Purkinje cell (primary cell): ENCODE data around the gene CYP27A1. TPM values are rescaled to one million over a fixed set of nuclear protein-coding genes. Genes with fewer than 3 reads are reported as not detected.

Experiments used
- polyA plus RNA-seq: library from polyadenylated mRNA; unstranded; fragments of >200 nt; fragmentation: Nextera tagmentation; gene quantifications from 2 replicates; pipeline ENCODE4 v1.2.1, GENCODE V29; 2014

Gene CYP27A1
- 2.8 and 3.6 TPM in 2 replicates for polyA plus RNA-seq

DNA sequence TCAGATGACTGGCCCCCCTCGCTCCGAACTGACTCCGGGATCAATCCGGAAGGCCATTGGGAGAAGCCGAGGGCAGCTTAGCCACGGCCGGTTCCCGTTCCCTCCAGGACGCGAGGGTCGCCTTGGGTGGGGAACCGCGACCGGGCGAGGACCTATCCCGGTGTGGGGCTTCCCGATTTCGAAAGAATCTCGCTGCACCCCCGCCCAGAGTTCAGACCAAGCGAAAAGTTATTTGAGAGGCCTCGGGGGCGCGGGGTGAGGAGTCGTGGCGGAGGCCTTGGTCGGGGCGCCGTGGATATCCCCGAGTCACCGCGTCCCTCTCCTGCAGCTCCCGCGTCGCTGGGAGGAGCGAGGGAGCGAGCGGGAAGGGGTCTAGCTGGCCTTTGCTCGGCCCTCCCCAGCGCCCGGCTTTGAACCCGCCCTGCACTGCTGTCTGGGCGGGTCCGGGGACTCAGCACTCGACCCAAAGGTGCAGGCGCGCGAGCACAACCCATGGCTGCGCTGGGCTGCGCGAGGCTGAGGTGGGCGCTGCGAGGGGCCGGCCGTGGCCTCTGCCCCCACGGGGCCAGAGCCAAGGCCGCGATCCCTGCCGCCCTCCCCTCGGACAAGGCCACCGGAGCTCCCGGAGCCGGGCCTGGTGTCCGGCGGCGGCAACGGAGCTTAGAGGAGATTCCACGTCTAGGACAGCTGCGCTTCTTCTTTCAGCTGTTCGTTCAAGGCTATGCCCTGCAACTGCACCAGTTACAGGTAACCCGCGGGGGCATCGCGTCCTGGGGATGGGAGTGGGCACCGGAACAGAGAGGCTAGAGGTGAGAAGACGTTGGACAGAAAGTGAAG lies at the start of gene CYP27A1:
Gene CYP27A1, plus strand, starts transcription at position 457 of the 837 bp plus-strand sequence. Its CDS starts 36 bp downstream, at position 493.

GRCh38 chr2:218831378-218831990 lies 49.5 kb downstream of the CYP27A1 start, which contains the start of gene PRKAG3:
TSS of gene PRKAG3 (minus strand) at chr2:218831803.

GRCh38 chr2:218859556-218859987 lies 77.6 kb downstream of the CYP27A1 start, which contains the start of gene WNT6:
TSS of gene WNT6 (plus strand) at chr2:218859805. CDS start at chr2:218860038, 233 bp downstream.

Other genes with a start within 250 kb of the CYP27A1 start
- gene USP37, start 213.8 kb upstream of the CYP27A1 start, polyA plus RNA-seq = 4.2 and 6.2 TPM in 2 replicates
- gene CNOT9, start 213.3 kb upstream of the CYP27A1 start, polyA plus RNA-seq = 29.0 and 29.2 TPM in 2 replicates
- gene PLCD4, start 174.2 kb upstream of the CYP27A1 start, polyA plus RNA-seq = 12.3 and 13.9 TPM in 2 replicates
- 2.4 and 2.9 TPM in 2 replicates for gene ZNF142, start 122.5 kb upstream of the CYP27A1 start, polyA plus RNA-seq
- gene BCS1L, start 122.5 kb upstream of the CYP27A1 start, polyA plus RNA-seq = 32.2 and 68.1 TPM in 2 replicates
- gene RNF25, start 110.1 kb upstream of the CYP27A1 start, polyA plus RNA-seq = 1.6 and 2.1 TPM in 2 replicates
- gene STK36, start 110.1 kb upstream of the CYP27A1 start, polyA plus RNA-seq = 1.7 and 3.4 TPM in 2 replicates
- gene TTLL4, start 71.3 kb upstream of the CYP27A1 start, polyA plus RNA-seq = 11.6 and 20.7 TPM in 2 replicates
- not detected in 2 replicates for gene PRKAG3, start 49.7 kb downstream of the CYP27A1 start, polyA plus RNA-seq
- not detected in 2 replicates for gene WNT6, start 77.7 kb downstream of the CYP27A1 start, polyA plus RNA-seq
- not detected in 2 replicates for gene WNT10A, start 98.7 kb downstream of the CYP27A1 start, polyA plus RNA-seq
- gene CDK5R2, start 177.5 kb downstream of the CYP27A1 start, polyA plus RNA-seq = 1.2 and 1.6 TPM in 2 replicates
- gene FEV, start 203.0 kb downstream of the CYP27A1 start, polyA plus RNA-seq = not detected in 2 replicates
- gene CRYBA2, start 211.3 kb downstream of the CYP27A1 start, polyA plus RNA-seq = not detected in 2 replicates